HG02763 (cell line): ENCODE results near the gene MATCAP1.

ENCODE experiments used
- ATAC-seq: cut with Tn5 transposase; IDR thresholded peaks from one replicate; pipeline ENCODE4 v1.9.1; 2021; ENCODE audit warnings: mild to moderate bottlenecking, moderate library complexity; ENCODE audit not compliant: unreplicated experiment

MATCAP1 gene

DNA sequence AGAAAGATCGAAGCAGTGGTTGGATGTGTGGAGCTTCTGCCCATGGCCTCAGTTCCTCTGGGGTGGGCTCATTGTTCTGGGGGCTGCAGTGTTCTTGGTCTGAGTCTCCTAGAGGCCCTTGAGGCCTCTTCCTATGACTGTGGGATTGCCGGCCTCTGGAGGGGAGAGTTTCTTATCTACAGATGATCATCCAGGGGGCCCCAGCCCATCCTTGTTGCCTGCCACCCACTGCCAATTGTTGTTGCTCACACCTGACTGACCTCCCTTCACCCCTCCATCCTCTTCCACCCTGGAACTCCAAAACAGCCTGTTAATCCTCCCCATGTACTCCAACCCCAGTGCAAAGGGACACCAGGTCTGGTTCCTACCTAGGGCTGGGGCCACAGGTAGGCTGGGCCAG is 38.8 kb downstream of the MATCAP1 start:
- no peak for ATAC-seq

DNA sequence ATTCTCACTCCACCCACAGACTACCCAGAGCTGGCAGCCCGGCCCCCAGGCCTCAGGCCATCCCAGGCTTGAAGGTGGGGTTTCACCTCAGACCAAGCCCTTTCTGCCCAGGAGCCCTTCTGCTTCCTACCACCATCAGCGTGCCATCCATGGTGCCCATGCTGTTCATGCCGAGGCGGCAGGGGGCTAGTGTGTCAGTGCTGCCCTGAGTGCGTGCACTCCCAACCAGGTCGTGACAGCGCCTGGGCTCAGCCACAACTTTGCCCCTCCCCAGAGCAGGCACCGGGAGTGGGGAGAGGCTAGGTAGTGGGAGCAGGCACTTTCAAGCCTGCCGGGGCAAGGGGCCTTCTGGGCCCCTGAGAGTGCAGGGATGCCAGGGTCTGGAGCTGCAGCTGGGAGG is 41.4 kb downstream of the MATCAP1 start:
- ATAC-seq, result no peak

DNA sequence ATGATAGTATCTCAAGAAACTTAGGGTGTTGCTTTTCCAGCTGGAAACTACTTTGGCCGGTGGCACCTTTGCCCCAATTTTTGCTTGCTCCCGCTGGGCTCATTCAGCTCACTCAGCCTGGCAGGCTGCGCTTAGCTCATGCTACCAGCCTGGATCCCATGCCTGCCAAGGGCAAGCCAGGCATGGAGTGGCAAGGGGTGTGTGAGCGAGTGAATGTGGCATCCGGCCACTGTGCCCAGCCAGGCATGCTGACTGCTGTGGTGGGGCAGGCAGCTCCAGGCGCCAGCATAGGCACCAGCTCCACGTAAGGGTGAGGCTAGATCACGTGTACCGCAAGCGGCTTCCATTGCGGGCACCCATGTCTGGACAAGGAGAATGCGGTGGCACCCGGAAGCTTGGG is 42.4 kb downstream of the MATCAP1 start:
- ATAC-seq, result no peak

DNA sequence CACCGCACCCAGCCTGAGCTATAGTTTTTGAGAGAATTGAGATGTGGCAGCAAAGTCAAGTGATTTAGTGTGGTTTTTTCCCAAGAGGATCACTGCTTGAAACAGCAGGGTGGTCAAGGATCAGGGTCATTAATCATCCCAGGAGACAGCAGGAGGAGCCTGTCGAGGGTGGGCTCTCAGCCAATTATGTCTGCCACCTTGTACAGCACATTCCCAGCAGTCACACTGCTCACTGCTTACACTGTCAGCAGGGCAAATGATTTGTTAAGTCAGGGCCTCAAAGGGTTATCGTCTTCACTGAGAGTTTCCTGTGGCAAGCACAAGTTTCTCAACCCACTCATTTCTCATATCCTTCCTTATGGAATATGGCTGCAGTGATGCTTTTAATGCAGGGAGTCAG is 46.2 kb downstream of the MATCAP1 start:
- ATAC-seq, result no peak

DNA sequence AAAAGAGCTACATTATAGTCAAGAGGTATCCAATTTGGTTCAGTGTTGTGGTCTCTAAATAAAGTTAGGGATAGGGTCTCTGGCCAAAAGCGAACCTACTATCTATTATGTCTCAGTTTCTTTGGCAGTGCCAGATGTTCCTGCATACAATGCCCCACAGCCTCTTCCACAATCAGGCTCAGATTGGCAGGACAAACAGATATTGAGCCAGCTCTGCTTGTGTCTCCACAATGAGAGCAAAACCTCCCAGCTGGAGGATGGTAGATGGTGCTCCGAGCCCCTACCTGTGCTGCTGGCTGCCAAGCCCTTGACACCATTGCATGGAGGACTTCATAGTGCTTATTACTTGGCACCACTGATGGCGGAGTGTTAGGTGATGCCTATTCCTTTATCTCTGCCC is 54.3 kb downstream of the MATCAP1 start:
- ATAC-seq, result no peak

DNA sequence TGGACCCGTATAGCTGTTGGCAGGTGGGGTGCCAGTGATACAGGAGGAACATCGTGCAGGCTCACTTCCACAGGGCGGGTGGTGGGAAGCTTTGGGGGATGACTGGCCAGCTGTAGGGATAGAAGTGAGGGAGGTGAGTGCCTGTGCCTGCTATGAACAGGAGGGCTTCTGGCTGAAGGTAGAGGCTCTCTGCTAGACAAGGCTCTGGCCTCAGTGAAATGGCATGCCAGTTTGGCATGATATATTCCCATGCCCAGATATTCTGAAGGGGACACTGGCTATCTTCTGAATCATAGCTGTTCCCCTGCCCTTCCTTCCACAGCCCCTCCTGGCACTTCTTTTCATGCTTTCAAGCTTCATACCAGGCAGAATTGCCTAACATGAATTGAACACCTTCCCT is 54.9 kb downstream of the MATCAP1 start:
- ATAC-seq, result no peak

DNA sequence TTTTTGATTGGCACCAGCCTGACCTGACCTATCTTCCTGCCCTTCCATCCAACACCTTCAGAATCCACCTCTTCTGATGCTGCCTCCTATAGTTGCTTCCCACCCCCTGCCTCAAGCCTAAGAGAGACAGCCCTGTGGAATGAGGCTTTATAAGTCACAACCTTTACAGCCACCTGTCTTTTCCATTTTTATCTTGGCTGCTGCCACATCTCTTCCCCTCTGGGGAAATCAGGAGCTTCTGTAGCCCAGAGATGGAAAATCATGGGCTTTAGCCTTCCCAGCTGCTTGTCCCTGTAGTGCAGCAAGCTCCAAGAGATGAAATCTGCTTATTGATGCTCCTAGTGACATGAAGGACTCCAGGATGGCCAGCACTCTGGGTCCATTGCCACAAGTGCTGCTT is 55.3 kb downstream of the MATCAP1 start:
- ATAC-seq, result no peak
